Spleen (tissue), 11 donors: ENCODE results near the gene ITIH1. TPM values are rescaled to one million over a fixed set of nuclear protein-coding genes. Genes with fewer than 3 reads are reported as not detected.

Source experiments
- DNase-seq: peaks from one replicate; pipeline ENCODE4 v3.0.0-alpha.2; 2020
- H3K27ac ChIP-seq, 8 donors: fragments of 200-600 bp; sonication (generic) in 7 of 8; 1 replicate in 4 of 8; 2 replicates in 4 of 8; pipeline versions ENCODE4 v1.5.0 to v1.8.0; 2016 to 2021; ENCODE audit warnings: inconsistent platforms in 4 of 8, mild to moderate bottlenecking in 4 of 8, moderate library complexity in 1 of 8
- H3K27me3 ChIP-seq, 7 donors: fragments of 200-600 bp; sonication (generic) in 6 of 7; replicated peaks in 1 of 7; 1 replicate in 4 of 7; 2 replicates in 3 of 7; pipeline versions ENCODE4 v1.5.0 to v1.8.0; 2016 to 2021; ENCODE audit warnings: inconsistent platforms in 3 of 7, mild to moderate bottlenecking in 1 of 7
- H3K36me3 ChIP-seq, 6 donors: fragments of 200-600 bp; sonication (generic) in 5 of 6; 1 replicate in 4 of 6; 2 replicates in 2 of 6; pipeline versions ENCODE4 v1.5.0 to v1.8.0; 2016 to 2021; ENCODE audit warnings: inconsistent platforms in 2 of 6
- H3K4me1 ChIP-seq, 6 donors: fragments of 200-600 bp; sonication (generic) in 5 of 6; 1 replicate in 3 of 6; 2 replicates in 3 of 6; pipeline versions ENCODE4 v1.5.0 to v1.8.0; 2016 to 2021; ENCODE audit warnings: inconsistent platforms in 3 of 6
- H3K4me3 ChIP-seq, 8 donors: fragments of 200-600 bp; sonication (generic) in 7 of 8; 1 replicate in 4 of 8; 2 replicates in 4 of 8; pipeline versions ENCODE4 v1.5.0 to v1.8.0; 2016 to 2021; ENCODE audit warnings: inconsistent platforms in 4 of 8, mild to moderate bottlenecking in 4 of 8, moderate library complexity in 2 of 8
- H3K9me3 ChIP-seq, 8 donors: fragments of 200-600 bp; sonication (generic) in 7 of 8; 1 replicate in 4 of 8; 2 replicates in 4 of 8; pipeline versions ENCODE4 v1.5.0 to v1.8.0; 2016 to 2021; ENCODE audit warnings: inconsistent platforms in 4 of 8
- CTCF ChIP-seq, 11 experiments: fragments of 200-600 bp in 7 of 11; fragments of 450-650 bp in 4 of 11; sonication (generic) in 4 of 11; IDR thresholded peaks in 8 of 11; conservative IDR thresholded peaks in 3 of 11; 1 replicate in 7 of 11; 2 replicates in 4 of 11; pipeline versions ENCODE4 v1.4.0 to v1.8.0; 2016 to 2021; ENCODE audit warnings: antibody characterized with exemption in 11 of 11, inconsistent platforms in 4 of 11, mild to moderate bottlenecking in 1 of 11
- POLR2A ChIP-seq, 3 donors: fragments of 450-650 bp; IDR thresholded peaks; one replicate each; pipeline ENCODE4 v1.5.1; 2017; ENCODE audit warnings: antibody characterized with exemption in 3 of 3, mild to moderate bottlenecking in 1 of 3
- POLR2AphosphoS5 ChIP-seq, 3 donors: sonication (generic); formaldehyde crosslinking; IDR thresholded peaks; one replicate each; pipeline ENCODE4 v1.5.1; 2017; ENCODE audit warnings: antibody characterized with exemption in 3 of 3
- WGBS, 5 donors: extraction: QIAGEN DNeasy Blood & Tissue Kit in 3 of 5; methylation state at CpG; one replicate each; pipeline versions ENCODE4 v1.1.5 to v1.1.7; 2013 to 2018; 5-methylcytosine and 5-hydroxymethylcytosine counted together
- intact Hi-C: fragments of 100-400 bp; cut with DNase I; formaldehyde crosslinking; loops from one replicate; pipeline ENCODE4 v1.15.0; 2023; ENCODE audit warnings: low total_unique reads
- polyA plus RNA-seq, 3 donors: library from polyadenylated mRNA; stranded (reverse); fragments of 200-250 nt; gene quantifications; one replicate each; pipeline ENCODE4 v1.2.1, GENCODE V29; 2013
- total RNA-seq, 7 donors: library from RNA; depleted of rRNA in 3 of 7; stranded (reverse); fragments of >200 nt in 3 of 7; fragmentation: NEBNext Ultra II Directional in 4 of 7; extraction: Animal tissue kit (Norgen Biotek cat#: 25700) in 4 of 7; gene quantifications; one replicate each; pipeline versions ENCODE4 v1.1.0 to v1.2.1, GENCODE V29; 2016 to 2021
- donor health status: healthy with polysubstance abuse.
- donor health status: DM: no; HTN: no; CAD: no; lungs with moderate emphysema.
- donor health status: DM: no; HTN: no; CAD: no.
- donor health status: Bipolar disorder and iron deficiency.
- donor health status: healthy.
- donor health status: DM: no; HTN: no; CAD: no.
- donor health status: DM: yes; HTN: yes; CAD: no.

Gene ITIH1
- total and polyA plus RNA-seq, 10 donors = 0.65 to 11.4 (median 2.6) TPM

GRCh38 chr3:52796411-52796810 is 19.0 kb downstream of the ITIH1 start:
- intact Hi-C loops = no loop called here
- TF ChIP-seq POLR2AphosphoS5 (IDR thresholded peaks at IDR 0.05) (no peak), POLR2A (IDR thresholded peaks at IDR 0.05) (no peak), CTCF (IDR thresholded peaks at IDR 0.05 in 8 of 11, conservative IDR thresholded peaks at IDR 0.05 in 3 of 11) (no peak)
- 78 to 97% (median 93%) methylated on average over 9 of the region's 9 CpGs for WGBS, 5 donors

GRCh38 chr3:52798376-52798977 is 21.1 kb downstream of the ITIH1 start:
- no peaks in the 10 kb centered on the region for H3K27me3 ChIP-seq
- H3K4me1 ChIP-seq = peaks cover 0 to 17% (median 0%) of the 10 kb centered on the region in 6 donors
- peak overlapping the region in 1 of 8 donors; percentile 22 for H3K27ac ChIP-seq
- intact Hi-C loops = no loop called here
- DNase-seq = no peak
- 84 to 90% (median 86%) methylated on average over 8 to 10 of the region's 10 CpGs for WGBS, 5 donors
- no peak overlapping the region for H3K4me3 ChIP-seq
- TF ChIP-seq CTCF (IDR thresholded peaks at IDR 0.05 in 8 of 11, conservative IDR thresholded peaks at IDR 0.05 in 3 of 11) (no peak), POLR2AphosphoS5 (IDR thresholded peaks at IDR 0.05) (no peak), POLR2A (IDR thresholded peaks at IDR 0.05) (no peak)
- no peaks in the 10 kb centered on the region for H3K36me3 ChIP-seq
- H3K9me3 ChIP-seq = no peaks in the 10 kb centered on the region

More at GRCh38 chr3:52796411-52796810, 19.0 kb downstream of the ITIH1 start:
- H3K9me3 ChIP-seq = no peaks in the 10 kb centered on the region
- H3K27me3 ChIP-seq = no peaks in the 10 kb centered on the region
- H3K4me1 ChIP-seq = peaks cover 0 to 20% (median 0%) of the 10 kb centered on the region in 6 donors
- no peaks in the 10 kb centered on the region for H3K36me3 ChIP-seq
- H3K27ac ChIP-seq = no peak overlapping the region
- no peak for DNase-seq
- no peak overlapping the region for H3K4me3 ChIP-seq

GRCh38 chr3:52798978-52799476 is 21.6 kb downstream of the ITIH1 start:
- Histone ChIP-seq H3K27me3 (no peaks in the 10 kb centered on the region), H3K4me1 (peaks cover 0 to 13% (median 0%) of the 10 kb centered on the region in 6 donors), H3K9me3 (no peaks in the 10 kb centered on the region), H3K27ac (peak overlapping the region in 1 of 8 donors; percentile 30), H3K4me3 (no peak overlapping the region), H3K36me3 (no peaks in the 10 kb centered on the region)
- 67 to 79% (median 71%) methylated on average over 12 to 14 of the region's 14 CpGs for WGBS, 5 donors
- DNase-seq = no peak
- TF ChIP-seq POLR2AphosphoS5 (IDR thresholded peaks at IDR 0.05) (no peak), CTCF (IDR thresholded peaks at IDR 0.05 in 8 of 11, conservative IDR thresholded peaks at IDR 0.05 in 3 of 11) (peak in 5 of 11 experiments; percentile 40 to 56 (median 45)), POLR2A (IDR thresholded peaks at IDR 0.05) (no peak)
- intact Hi-C loops = no loop called here

- Histone ChIP-seq H3K4me3 (no peak overlapping the region), H3K27me3 (no peaks in the 10 kb centered on the region), H3K27ac (peak overlapping the region in 3 of 8 donors; percentile 4 to 30 (median 5)), H3K9me3 (no peaks in the 10 kb centered on the region), H3K4me1 (peaks cover 0 to 8% (median 0%) of the 10 kb centered on the region in 6 donors), H3K36me3 (no peaks in the 10 kb centered on the region)
- no peak for DNase-seq
- WGBS, 5 donors = 84 to 91% (median 86%) methylated on average over 7 of the region's 7 CpGs
- intact Hi-C loops = no loop called here
- TF ChIP-seq POLR2AphosphoS5 (IDR thresholded peaks at IDR 0.05) (peak in 1 of 3 donors; percentile 28), CTCF (IDR thresholded peaks at IDR 0.05 in 8 of 11, conservative IDR thresholded peaks at IDR 0.05 in 3 of 11) (no peak)
These were observed 22.7 kb downstream of the ITIH1 start for GRCh38 chr3:52800079-52800478.
